Superior temporal gyrus (tissue), 1 donor: ENCODE results near the gene PGS1.

Experiments used
- DNase-seq: peaks from one replicate; pipeline ENCODE4 v3.0.0-alpha.2; 2016; ENCODE audit errors: extremely low spot score

The PGS1 gene

GRCh38 chr17:78346605-78347250, 31.7 kb upstream of the PGS1 start:
- DNase-seq: no peak

GRCh38 chr17:78347453-78347852, 31.0 kb upstream of the PGS1 start:
- DNase-seq: no peak

DNA sequence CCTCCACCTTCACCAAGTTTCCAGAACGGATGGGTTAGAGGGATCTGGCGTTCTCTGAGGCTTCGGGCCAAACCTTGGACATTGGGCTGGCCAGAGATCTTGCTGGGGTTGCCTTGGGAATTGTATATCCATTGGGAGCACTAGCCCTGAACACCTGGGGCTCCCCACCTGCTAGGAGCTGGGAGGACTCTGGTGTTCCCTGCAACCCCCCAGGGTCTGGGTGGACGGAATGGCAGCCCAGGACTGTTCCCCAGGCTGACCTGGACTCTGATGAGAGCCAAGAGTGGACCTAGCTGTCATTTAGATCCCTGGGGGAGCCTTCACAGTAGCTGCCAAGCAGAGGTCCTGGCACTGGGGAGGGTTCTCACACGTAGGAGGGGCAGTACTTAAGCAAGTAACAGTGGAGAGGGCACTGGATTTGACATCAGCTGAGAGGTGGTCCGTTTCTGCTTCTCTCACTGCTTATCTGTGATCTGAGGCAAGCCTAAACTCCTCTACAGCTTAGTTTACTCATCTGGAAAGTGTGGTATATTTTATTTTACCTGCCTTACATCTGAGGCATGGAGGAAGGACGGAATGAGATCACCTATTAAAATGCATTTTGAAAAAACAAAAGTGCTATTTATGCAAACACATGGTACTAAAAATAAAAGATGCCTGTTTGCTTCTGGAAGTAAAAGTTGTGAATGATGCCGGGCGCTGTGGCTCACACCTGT, 30.2 kb upstream of the PGS1 start:
- DNase-seq: no peak

DNA sequence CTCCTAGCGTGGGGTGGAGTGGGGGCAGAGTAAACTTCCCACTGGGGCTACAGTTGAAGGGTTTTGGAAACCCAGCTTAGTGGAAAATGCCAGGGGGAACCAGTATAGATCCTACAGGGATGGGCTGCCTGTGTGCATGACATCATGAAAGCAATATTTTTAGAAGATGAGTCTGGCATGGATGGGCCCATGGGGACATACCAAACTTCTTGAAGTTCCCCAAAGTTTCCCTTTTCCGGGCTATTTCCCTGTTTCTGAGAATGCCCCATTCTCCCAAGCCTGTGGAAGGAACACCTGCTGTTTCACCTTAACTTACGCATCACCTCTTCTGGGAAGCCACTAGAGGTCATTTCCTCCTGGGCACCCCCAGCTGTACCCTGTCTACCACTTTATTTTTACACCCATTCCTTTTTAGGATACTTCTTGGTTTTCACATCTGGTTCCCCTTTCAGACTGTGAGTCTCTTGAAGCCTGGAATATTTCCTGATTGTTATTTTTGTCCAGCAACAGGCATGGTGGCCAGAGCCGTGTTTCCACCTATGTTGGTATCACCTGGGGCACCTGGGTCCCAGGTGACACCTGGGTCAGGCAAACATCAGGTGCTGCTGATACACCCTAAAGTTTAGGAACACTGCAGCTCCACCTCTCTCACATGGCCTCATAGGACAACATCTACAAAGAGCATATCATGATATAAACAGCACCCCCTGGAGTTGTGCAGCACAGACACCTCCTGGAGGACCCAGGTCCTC, 28.4 kb upstream of the PGS1 start:
- no peak for DNase-seq

GRCh38 chr17:78351449-78352006, 26.9 kb upstream of the PGS1 start:
- peak; percentile 87 for DNase-seq

GRCh38 chr17:78353834-78354233, 24.6 kb upstream of the PGS1 start:
- no peak for DNase-seq

DNA sequence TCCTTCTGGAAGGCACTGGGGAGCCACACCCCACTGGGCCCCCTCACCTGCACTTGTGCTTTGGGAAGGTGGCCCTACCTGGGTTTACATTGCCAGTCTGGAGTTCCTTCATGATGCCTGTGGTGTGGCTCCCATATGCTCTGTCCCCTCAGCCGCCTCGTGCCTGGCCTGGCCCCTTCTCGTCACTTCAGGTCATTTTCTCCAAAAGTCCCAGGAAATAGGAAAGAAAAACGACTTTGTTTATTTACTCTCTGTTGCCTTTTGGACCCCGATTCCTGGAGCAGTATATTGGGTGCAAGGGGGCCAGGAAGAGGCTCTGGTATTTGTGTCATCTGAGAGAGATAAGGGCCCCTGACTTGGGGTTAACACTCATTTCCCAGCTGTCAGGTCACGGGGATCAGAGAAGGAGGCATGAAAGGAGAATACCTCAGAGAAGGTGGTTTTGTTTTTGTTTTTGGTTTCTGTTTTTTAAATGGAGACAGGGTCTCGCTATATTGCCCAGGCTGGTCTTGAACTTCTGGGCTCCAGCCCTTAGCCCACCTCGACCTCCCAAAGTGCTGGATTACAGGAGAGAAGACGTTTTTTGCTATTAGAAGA, 23.3 kb upstream of the PGS1 start:
- no peak for DNase-seq

DNA sequence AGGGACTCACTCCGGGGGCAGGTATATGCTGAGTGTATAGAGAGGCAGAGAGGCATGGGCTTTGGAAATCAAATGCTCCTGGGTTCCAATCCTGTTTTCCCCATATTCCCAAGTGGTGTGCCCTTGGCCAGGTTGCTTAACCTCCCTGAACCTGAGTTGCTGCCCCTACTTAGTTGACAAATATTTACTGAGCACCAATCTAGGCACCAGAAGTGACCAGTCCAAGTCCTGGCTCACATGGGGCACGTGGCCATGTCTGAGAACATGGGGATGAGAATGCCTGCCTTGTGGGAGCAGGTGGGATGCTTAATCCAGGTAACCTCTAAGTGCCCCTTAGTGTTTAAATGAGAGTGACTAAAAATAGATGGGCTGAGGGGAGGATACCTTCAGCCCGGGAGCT, 22.7 kb upstream of the PGS1 start:
- no peak for DNase-seq

GRCh38 chr17:78356101-78356713, 22.2 kb upstream of the PGS1 start:
- DNase-seq: peak; percentile 22

DNA sequence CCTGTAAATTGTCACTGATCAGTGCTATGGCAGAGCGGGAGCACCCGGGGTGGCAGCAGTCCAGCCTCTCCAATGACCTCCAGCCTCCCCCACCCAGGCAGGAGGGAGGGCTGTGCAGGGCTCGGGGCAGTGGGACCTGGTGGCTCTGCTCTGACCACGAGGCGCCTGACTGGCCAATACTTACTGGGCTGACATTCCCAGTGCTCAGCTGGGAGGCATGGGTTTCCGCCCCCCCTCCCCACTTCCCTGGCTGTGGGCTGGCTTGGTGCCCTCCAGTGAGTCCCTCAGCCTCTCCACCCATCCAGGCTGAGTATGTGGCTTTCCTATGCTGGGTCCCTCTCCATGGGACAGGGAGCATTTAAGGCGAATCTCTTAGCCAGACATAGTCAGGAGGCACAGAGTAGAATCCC, 21.3 kb upstream of the PGS1 start:
- peak; percentile 35 for DNase-seq

- DNase-seq: peak; percentile 8
Measured at GRCh38 chr17:78357672-78358537, 20.5 kb upstream of the PGS1 start.

DNA sequence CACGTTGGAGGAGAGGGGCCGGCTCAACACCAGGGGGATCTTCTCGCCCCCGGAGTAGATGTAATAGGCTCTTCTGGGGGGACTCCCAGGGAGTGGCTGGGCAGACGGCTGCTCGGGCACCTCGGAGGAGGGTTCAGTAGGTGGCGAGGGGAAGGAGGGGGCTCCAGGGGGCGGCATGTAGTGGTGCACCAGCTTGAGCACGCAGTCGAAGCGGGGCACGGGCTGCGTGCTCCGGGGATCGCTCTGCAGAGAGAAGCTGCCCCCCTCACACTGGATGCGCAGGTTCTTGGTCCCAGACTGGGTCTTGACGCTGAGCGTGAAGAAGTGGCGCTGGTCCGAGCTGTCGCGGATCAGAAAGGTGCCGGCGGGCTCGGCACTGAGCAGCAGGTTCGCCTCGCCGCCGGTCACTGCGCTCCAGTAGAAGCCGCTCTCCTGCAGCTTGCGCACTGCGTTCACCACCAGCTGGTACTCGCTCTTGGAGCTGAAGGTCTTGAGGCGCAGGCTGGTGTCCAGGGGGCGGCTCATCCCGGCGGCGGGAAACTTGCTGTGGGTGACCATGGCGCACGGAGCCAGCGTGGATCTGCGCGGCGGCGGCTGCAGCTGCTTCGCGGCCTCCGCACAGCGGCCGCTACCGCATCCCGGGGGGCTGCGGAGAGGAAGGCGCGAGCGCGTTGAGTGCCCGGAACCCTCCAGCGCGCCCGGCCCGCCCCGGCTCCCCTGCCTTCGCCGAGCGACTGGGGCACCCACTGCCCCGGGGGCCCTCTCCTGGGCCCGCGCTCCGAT, 19.7 kb upstream of the PGS1 start:
- peak; percentile 14 for DNase-seq

DNA sequence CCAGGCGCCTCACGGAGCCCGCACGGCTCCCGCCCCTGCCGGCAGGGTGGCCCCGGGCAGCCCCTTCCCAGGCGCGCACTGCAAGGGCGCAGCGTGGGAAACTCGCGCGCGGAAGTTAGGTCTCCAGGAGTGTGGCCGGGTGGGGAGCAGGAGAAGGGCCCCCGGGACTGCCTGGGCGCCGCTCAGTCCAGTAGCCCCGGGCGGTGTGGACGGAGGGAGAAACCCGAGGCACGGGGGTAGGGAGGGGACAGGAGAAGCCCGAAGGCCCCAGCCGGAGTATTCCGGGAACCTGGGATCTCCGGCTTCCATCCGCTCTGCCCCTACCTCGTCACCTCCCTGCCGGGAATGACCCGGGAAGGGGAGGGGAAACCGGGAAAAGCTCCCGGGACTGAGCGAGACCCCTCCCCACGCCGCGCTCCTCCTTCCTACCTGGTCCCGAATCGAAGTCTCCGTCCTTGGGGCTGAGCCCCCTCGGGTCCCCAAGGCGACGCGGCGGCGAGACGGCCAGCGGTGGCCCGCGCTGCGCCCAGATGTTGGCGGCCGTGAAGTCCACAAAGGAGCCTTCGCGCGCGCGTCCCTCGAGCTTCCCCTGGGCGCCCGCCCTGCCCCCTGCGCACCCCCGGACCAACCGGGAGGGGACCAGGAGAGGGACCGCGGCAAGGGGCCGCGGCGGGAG, 19.0 kb upstream of the PGS1 start:
- DNase-seq: peak; percentile 7

DNA sequence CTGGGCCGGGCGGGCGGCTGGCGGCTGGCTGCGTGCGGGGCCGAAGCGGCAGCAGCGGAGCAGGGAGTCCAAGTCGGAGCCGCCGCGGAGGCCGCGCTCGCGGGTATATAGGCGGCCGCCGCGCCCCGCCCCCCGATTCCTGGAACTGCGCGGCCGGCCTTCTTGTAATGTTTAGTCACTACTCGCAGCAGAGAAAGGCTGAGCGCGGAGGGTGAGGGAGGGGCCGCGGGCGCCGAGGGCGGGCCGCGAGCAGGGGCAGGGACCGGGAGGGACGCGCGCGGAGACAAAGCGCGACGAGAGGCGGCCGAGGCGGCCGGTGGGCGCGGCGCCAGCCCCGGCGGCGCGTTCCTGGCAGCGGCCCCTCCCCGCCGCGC, 18.5 kb upstream of the PGS1 start, which contains the start of gene SOCS3:
Gene SOCS3 (minus strand): TSS at position 81 of the 374 bp plus-strand sequence. CDS start 982 bp downstream, outside the sequence.
- DNase-seq: peak; percentile 76

DNA sequence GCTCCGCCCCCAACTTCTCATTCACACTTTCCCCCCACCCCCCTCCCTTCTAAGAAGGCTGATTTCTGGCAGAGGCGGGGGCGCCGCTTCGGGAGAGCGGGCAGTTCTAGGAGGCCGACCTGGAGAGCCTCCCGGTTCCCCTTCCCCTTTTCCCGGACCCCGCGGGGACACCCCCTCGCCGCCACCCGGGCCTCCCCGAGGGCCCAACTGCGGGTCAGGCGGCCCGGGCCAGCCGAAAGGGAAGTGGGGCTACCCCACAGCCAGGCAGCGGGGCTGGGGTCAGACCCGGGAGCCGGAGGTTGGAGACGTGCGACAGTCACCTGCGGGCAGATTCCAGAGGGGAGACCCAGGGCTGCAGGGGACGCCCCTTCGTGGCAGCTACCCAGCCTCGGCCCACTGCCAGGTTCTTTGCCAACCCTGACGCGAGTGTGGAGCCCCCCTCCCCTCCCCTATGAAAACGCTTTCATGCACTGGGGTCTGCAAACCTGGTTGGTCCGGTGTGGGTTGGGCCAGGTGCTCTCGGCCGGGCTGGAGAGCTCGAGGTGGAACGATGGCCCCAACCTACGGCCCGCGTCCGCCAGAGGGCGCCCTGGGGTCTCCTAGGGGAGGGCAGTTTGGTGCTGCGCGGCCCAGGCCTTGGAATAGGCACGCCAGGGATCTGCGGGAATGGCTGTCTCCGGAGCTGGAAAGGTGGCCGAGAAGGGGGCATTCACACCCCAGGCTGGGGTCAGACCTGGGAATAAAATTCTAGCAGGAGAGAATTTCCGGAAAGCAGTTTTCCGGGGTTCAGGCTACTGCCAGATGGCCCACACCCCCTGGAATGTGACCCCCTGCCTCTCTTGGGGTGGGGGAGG, 17.9 kb upstream of the PGS1 start:
- peak; percentile 83 for DNase-seq

DNA sequence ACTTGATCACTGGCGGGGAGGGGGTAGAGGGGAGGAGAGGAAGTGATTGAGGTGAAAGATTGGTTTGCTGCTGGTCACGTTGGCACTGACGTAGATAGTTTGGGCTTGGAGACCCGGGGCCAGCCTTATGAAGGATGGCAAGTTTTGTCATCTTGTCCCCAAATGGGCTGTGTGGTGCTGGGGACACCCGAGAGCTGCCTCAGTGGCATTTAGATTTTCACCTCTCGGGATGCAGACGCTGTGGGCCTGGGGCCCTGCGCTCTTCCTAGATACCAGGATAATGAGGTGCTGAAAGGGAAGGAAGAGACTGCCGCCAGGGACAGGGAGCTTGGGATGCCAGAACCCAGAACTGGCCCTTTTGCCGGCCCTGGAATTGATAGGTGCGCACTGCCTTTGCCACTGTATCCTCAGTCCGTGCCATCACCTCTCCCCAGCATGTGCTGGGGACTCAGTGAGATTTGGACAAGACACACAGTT, 17.2 kb upstream of the PGS1 start:
- no peak for DNase-seq

- DNase-seq: no peak
Measured at GRCh38 chr17:78362232-78362631, 16.2 kb upstream of the PGS1 start.

- no peak for DNase-seq
Measured at GRCh38 chr17:78362671-78363070, 15.8 kb upstream of the PGS1 start.
